ENCODE data around the gene NFIB.

GRCh38 chr9:14188538-14188937, 125.4 kb downstream of the NFIB start:
- TF ChIP-seq CTCF (conservative IDR thresholded peaks at IDR 0.05; ENCODE audit: low read depth, low read length): no peak
- no peak for TF ChIP-seq FOS (IDR thresholded peaks at IDR 0.05; ENCODE audit: low read depth, low read length)
- no peak for TF ChIP-seq MAFK (IDR thresholded peaks at IDR 0.05; ENCODE audit: low read depth, low read length)
- no peak for TF ChIP-seq POLR2A (IDR thresholded peaks at IDR 0.05; ENCODE audit: low read depth, low read length)
- TF ChIP-seq RAD21 (IDR thresholded peaks at IDR 0.05; ENCODE audit: low read length): no peak
- no peak for TF ChIP-seq USF2 (IDR thresholded peaks at IDR 0.05; ENCODE audit: low read depth, low read length)
- no peak for TF ChIP-seq CEBPB (IDR thresholded peaks at IDR 0.05; ENCODE audit: low read depth, low read length)
- TF ChIP-seq CHD1 (IDR thresholded peaks at IDR 0.05; ENCODE audit: low read depth, low read length): no peak
- TF ChIP-seq RCOR1 (IDR thresholded peaks at IDR 0.05; ENCODE audit: insufficient replicate concordance, low read length): no peak
- TF ChIP-seq BHLHE40 (IDR thresholded peaks at IDR 0.05; ENCODE audit: low read depth, low read length): no peak
- no peak for TF ChIP-seq ELK1 (IDR thresholded peaks at IDR 0.05; ENCODE audit: borderline replicate concordance, low read depth, low read length)
